ENCODE measurements around the gene MCTP2. TPM values are rescaled to one million over a fixed set of nuclear protein-coding genes. Genes with fewer than 3 reads are reported as not detected.

The MCTP2 gene
- total RNA-seq, 1 donor from 2014 or later, result 2.1 TPM

DNA sequence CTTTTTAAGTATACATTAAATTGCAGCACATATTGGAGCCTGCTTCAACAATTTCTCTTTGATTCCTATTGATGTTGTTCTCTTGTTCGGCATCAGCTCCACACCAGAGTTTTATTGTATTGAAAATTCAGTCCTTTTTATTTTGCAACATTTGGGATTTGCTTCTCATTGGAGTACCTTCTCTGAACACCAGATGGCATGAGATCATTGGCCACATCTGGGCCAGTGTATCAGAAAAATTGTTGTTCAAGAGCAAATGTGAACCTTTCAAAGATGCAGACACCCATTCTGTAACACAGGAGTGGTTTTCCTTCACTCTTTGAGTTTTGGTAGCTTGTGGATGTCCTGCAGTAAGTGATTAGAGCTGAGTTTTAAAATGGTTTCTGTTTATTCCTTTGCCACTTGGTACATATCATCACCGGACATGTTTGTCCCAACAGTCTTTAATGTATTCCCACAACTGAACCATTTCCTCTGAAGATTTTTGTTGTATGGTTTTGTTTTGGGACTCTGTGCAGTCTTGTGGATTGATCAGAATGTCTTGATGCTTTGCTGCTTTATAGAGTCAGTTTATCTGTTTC, 96.1 kb downstream of the MCTP2 start:
- DNase-seq, result no peak
- no peak for ATAC-seq
- intact Hi-C loops (cut with micrococcal nuclease), result no loop called here

DNA sequence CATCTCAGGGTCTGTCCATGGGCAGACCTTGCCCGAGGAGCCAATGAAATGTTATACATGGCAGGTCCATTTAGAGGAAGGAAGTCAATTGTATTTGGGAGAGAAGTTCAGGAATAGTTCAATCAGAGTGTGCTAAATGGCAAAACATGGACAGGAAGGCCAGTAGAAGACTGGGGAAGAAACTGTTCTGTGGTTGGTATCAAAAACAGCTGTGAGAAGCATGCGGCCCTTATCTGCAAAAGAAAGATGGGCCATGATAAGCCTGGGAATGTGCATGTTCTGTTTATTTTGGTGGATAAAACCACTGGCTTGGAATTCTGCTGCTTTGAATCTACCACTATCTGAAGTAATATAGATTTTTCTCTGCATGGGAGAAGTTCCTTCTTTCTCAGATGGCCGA, 100.4 kb downstream of the MCTP2 start:
- DNase-seq (no peak), ATAC-seq (no peak)
- intact Hi-C loops (cut with micrococcal nuclease), result no loop called here

DNA sequence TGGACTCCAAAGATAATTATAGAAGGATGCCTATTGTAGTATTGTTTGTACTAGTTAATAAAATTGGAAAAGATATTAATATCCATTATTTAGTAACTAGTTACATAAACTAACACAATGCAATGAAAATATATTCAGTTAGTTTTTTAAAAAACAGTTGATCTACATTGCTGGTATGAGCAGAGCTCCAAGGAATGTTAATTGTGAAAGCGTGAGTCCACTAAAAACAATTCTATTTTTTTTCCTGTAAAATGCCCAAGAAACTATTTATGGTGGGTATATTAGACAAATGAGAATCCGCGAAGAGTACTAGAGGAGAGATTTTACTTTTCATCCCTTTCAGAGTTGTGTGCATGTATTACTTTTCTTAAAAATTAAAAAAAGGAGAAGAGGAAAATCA, 104.3 kb downstream of the MCTP2 start:
- intact Hi-C loops (cut with micrococcal nuclease), result no loop called here
- ATAC-seq (no peak), DNase-seq (no peak)

DNA sequence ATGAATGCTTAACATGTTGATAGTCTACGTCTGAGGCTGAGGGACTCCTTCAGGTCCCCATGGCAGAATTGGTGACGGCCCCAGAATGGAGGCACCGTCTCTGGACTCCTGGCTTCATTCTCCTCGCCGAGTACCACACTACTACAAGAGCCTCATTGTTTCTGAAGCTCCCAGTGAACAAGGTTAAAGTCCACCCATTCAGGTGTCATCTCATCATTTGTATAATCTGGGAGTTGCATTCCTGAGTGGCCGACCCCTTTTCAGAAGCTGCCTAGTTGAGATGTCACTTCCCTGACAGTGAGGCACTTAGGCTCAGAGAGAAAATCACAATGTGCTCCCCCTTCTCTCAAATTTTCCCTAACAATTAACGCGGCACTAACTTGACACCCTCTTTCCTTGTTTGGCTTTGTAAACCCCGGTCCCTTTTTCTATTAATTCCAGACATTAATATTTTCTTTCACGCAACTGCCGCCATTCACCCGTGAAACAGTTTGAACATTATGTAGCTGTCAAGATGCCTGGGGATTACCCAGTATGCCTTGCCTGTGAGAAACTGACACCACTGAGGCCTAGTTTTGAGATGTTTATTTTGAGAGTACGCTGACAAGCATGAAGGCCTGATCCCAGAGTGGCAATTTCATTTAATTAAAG, 105.6 kb downstream of the MCTP2 start:
- intact Hi-C loops (cut with micrococcal nuclease), result no loop called here
- no peak for DNase-seq
- ATAC-seq, result no peak

DNA sequence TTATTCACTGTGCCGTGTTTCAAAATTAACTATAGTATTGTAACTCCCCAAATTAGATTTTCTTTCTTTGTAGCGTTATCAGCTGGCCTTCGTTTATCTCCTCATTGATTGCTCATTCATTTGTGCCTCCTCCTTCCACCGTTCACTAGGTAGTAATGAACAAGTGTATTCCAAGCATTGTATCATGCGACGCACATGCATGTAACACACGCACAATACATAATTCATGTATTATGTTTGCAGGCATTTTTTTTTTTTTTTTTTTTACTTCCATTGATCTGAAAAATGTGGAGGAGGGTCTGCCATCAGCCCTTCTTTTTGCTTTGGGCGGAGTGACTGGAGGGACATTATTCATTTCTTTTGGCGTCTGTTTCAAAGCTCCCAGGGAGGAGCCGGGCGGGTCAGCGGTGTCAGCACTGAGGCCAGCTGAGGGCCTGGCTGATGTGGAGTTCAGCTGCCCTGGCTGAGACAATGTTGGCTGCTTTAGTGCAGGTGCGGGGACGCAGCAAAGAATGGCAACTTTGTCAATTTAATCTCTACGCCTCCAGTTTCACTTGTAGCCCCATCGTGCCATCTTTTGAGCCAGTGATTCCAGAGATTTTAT, 107.0 kb downstream of the MCTP2 start:
- intact Hi-C loops (cut with micrococcal nuclease), result no loop called here
- no peak for ATAC-seq
- no peak for DNase-seq

DNA sequence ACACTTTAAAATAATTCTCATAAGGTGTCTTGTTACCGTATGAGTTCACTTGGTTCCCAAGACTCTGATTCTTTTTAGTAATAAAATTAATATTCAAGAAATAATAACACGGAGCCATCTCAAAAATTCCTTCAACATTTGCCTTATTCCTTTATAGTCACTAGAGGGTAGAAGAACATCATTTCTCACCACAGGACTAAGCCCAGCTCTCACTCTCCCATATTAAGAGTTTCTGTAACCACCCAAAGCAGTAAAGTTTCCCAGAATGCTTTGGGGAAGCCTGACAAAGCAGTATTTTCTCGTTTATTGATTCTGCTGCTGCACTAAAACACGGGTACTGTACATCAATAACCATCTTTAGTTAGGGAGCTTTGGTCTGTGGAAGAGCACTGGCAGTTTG, 114.9 kb downstream of the MCTP2 start:
- intact Hi-C loops (cut with micrococcal nuclease), result no loop called here
- no peak for DNase-seq
- no peak for ATAC-seq

DNA sequence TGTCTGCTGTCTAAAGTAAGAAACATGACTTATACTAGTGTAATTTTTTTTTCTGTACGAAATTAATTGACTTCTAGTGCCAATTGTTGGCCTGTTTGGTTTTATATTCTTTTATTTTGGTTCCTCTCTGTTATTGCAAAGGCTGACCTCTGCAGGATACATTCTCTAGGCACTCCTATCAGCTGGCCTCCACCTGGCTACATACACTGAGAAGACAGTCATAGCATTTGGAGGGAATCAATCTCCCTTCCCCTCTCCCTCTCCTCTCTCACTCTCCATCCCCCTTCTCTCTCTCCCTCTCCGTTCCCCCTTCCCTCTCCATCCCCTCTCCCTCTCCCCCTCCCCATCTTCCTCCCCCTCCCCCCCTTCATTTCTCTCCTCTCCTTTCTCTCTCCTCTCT, 116.7 kb downstream of the MCTP2 start:
- DNase-seq (no peak), ATAC-seq (no peak)
- intact Hi-C loops (cut with micrococcal nuclease), result no loop called here

DNA sequence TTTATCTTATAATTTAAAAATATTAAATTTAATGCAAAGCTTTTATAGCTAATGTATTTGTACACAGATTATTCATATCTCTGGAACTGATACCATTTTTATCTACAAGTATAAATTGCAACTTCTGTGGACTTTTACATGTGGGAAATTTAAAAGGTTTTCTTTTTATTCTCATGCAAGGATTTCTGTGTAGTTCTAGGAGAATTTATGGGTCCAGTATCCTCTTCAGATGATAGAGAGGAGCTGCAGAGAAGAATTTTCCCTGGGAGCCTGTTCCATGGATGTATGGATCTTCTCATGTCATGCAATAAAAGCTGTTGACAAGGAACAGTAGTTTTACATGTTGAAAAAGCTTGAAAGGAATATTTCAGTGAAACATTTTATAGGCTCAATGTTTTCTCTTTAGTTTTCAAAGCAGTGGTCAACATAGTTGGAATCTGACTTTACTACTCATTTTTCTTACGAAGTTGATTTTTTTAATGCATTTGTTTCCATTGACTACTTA, 119.7 kb downstream of the MCTP2 start:
- DNase-seq (no peak), ATAC-seq (no peak)
- intact Hi-C loops (cut with micrococcal nuclease), result no loop called here

DNA sequence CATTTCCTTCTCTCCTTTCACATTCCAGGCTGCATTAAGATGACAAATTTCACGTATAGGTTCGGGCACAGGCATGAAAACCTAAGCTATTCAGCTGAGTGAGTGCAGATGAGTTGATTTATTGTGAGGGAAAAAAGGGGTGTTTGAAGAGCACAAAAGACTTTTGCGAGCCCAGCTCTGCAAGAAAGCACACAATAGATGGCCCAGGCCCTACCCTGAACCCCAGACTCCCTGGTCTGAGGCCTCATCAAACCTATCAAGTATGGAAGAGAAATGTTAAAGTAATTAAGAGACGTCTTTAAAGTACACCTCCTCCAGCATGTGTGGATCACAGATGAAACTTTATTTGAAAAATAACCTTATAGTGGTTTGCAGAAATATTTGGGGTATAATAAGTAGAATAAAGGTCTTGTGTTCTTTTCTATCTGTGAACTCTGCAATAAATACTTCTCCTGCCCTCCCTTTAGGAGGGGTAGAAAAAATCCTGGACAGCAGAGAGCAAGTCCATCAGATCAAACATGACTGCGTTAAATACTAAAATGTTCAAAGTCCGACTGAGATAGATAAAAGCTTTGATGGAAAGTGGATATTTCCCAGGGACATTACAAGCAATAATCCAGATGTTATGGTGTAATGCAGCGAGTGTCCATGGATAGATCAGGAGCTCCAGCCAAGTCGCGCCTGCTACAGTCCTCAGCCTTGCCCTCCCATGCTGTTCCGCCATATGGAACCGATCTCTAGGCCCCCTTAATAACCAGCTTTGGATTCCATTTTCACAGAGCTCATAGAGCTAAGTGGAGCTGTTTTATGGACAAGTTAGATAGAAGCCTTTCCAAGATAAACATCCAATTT, 121.5 kb downstream of the MCTP2 start:
- intact Hi-C loops (cut with micrococcal nuclease), result no loop called here
- no peak for ATAC-seq
- DNase-seq, result no peak

DNA sequence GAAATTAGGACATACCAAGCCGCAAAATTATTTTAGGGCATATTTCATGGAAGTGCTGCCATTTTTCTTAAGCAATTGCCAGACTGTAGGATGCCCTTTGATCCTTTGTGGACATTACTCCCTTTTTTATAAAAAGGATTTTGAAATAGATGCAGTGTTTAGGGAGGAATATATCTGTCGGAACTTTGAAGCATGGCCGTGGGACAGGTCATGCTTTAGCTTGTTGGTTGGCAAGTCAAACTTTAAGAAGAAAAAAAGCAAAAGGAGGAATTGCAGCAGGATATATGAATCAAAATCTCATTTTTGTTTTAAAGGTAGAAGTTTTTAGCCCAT, 122.1 kb downstream of the MCTP2 start:
- DNase-seq (no peak), ATAC-seq (no peak)
- intact Hi-C loops (cut with micrococcal nuclease), result no loop called here

DNA sequence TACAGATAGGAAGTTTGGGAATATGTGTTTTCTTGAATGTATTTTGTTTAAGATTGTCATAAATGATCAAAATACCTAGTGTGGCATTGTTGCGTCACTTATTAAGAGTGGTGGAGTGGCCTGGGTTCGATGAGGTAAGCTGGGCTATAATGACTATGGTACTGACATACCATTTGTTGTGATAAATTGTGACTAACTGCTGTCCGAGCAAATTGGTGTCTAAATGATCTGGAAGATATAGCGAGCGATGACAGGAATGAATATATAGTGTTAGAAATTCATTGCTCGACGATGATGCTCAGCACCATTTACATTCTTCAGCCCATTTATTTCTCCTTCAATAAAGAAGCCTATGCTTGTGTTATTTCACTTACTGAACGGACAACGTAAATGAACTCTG, 123.3 kb downstream of the MCTP2 start:
- ATAC-seq, result no peak
- no peak for DNase-seq
- intact Hi-C loops (cut with micrococcal nuclease), result no loop called here

DNA sequence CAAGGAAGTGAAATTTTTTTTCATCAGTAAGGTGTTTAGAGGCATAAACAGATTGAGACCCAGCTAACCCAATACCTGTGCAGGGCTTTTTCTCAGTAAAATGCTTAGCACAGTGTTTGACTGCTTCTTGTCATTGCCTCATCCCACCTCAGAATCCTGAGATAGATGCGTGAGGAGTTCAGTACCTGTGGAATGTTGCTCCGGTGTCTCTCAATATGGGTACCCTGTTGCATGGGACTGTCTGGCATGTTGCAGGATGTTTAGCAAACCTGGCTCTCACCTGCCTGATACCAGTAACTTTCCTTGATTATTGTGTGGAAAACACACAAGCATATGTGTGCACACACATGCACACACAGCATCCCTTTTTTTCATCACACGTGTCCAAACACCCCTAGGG, 128.4 kb downstream of the MCTP2 start:
- ATAC-seq (no peak), DNase-seq (no peak)
- intact Hi-C loops (cut with micrococcal nuclease), result no loop called here

DNA sequence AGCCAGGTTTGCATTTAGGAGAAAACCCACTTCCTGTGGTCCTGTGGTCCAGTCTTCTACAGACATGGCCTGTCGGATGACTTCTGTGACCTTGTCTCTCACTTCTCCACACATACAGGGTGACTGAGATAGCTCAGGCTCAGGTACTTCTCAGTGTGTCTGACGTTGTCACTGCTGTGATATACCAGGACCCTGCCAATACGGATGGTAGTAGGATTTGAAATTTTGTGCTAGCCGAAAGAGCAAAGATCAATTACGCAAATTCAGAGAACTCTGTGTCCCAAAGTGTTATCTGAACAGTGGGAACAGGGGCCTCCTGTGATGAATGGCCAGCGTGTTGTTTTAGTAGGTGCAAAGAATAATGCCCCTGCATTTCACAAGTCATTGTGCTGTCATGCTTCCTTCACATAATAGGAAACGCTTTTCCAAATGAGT, 128.9 kb downstream of the MCTP2 start:
- intact Hi-C loops (cut with micrococcal nuclease), result no loop called here
- DNase-seq (no peak), ATAC-seq (no peak)

DNA sequence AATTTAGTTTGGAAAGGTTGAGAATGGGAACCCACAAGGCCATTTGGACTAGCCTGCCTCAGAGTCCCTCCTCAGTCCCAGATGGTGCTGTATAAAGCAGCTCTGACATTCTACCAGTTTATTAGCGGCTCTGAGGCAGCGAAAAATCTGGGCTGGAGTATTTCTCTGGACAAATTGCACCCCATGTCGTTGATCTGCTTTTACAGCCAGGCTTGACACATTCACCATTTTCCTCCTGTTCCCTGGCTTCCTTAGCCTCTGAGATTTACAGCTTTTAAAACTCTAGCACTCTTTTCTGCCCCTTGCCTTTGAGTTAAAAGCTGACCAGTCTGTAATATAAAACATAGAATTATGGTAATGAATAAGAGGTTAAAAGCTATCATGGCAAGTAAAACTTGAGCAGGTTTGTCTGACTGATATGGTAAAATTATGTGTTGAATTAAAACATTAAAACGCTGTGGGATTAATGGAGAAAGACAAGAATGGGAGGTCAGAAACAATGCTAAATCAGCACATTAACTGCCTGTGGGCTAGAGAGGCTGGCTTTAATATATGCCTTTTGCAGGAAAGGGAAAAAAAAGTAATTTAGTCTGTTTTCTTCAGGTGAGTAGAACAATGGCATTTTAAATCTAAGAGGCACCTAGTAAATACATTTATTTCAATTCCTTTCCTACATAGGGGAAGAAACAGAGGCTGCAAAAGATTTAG, 131.2 kb downstream of the MCTP2 start:
- ATAC-seq (no peak), DNase-seq (no peak)
- intact Hi-C loops (cut with micrococcal nuclease), result no loop called here

DNA sequence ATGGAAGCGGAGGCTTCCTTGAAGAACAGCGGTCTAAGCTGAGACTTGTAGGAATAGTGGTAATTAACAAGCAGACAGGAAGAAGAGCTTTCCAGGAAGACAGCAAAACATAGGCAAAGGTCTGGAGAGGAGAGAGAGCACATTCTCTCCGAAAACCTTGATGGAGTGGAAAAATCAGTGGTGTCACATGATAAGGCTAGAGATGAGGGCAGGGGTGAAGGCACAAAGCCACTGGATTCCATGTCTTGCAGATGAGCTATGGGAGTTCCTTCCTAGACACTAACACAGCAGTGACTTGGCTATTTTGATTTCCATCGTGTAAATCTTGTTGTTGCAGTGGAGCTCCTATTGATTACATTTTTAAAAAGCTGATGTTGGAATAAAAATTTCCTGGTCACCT, 132.0 kb downstream of the MCTP2 start:
- ATAC-seq, result no peak
- intact Hi-C loops (cut with micrococcal nuclease), result no loop called here
- DNase-seq, result no peak

DNA sequence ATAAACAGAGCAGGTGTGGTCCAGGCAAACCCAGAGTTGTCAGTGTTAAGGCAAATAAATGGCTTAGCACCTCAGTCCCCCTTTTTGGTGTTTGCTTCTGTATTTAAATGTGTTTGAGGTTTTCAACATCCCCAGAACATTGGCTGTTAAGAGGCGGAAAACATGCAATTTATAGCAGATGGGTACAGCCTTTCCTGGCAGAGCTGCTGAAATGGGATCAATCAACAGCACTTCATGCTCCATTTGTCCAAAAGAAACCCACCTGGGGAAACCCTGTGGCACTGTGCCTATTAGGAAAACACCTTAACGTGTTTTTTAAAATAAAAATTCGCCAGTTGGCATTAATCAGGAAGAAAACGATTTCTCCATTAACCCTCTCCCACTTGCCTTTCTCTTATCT, 135.4 kb downstream of the MCTP2 start:
- ATAC-seq (no peak), DNase-seq (no peak)
- intact Hi-C loops (cut with micrococcal nuclease), result no loop called here

DNA sequence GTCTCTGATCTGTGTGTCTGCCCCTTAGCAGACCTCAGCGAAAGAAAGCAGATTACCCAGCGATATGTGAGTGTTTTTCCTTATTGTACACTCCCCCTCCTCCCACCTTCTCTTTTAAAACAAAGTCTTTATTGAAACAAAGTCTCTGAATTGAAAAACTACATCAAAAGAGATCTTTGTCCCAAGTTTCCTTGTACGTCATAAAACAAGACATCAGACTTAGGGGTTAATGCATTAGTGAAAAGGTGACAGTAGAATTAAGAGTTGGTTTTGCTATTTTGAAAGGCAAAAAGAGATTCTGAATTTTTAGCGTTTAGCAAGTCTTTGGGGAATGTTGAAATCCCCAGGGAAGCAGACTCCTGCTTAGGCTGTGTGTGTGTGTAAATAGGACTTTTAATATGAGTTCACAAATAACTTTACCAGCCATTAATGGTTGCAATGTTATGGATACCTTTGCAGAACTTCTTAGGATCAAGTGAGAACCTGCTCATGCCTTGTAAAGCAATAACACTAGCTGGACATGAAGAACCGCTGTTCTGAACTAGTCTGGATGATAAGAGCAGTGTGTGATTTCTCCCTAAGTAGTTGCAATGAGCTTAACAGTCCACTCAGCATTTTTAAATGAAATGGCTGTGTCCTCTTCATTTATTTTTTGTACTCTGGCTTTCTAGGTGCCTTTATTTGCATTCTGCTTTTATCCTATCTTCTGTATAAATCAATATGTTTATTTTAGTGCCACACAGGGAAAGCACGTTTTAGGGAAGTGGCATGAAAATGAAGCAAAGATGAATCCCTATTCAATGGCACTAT, 136.6 kb downstream of the MCTP2 start:
- intact Hi-C loops (cut with micrococcal nuclease), result no loop called here
- ATAC-seq (no peak), DNase-seq (no peak)

DNA sequence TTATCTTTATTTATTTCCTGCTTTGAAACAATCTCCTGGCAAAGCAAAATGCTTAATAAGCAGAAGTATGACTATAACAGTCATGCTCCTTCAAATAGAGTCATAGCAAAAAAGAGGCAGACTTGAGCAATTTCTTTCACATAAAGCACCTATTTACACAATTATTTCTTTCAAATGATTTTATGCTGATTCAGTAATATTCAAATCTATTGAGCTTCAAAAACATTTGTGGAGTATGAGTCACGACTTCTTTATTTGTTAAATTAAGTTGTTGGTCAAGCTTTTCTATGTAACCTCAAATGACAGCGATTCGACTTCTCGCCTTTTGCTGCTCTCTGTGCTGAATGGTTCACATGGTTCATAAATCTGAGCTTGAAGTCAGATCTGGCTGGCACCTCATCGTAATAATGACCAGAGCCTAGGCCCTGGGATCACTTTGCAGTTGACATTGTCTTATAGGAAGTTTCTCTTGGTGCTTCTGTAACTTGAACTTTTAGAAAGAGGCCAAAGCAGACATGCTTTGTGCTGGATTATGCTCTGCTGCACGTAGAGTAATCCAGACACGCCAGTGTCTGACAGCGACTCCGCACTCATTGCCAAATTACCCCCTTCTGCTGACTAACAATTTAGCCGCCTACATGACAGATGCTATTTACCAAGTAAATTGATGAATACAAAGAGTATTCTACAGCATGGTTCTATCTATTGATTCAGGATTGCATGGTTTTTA, 139.0 kb downstream of the MCTP2 start:
- intact Hi-C loops (cut with micrococcal nuclease), result no loop called here
- ATAC-seq, result no peak
- no peak for DNase-seq
